Thyroid gland (tissue), 4 donors: ENCODE data around the gene MOB4.

Source experiments
- CTCF ChIP-seq, 6 experiments: fragments of 200-600 bp in 3 of 6; fragments of 450-650 bp in 3 of 6; sonication (generic) in 3 of 6; IDR thresholded peaks; one replicate each; pipeline ENCODE4 v1.5.1; 2016 to 2019; ENCODE audit warnings: antibody characterized with exemption in 6 of 6, mild to moderate bottlenecking in 2 of 6, inconsistent platforms in 1 of 6, moderate library complexity in 1 of 6
- POLR2A ChIP-seq, 2 donors: fragments of 450-650 bp; IDR thresholded peaks; one replicate each; pipeline ENCODE4 v1.6.1; 2017; ENCODE audit warnings: antibody characterized with exemption in 2 of 2, mild to moderate bottlenecking in 2 of 2, moderate library complexity in 1 of 2

DNA sequence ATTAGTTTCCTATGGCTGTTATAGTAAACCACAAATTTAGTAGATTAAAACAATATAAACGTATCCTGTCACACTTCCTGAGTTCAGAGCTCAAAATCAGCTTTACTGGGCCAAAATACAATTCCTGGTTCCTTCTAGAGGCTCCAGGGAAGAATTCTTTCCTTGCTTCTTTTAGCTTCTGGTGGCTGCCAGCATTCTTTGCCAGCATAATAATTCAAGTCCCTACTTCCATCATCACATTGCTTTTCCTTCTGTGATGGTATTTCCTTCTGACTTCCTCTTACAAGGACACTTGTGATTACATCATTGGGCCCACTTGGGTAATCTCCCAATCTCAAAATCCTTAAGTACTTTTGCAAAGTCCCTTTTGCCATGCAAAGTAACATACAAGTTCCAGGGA lies 40.6 kb downstream of the MOB4 start:
- TF ChIP-seq CTCF (IDR thresholded peaks at IDR 0.05) (no peak), POLR2A (IDR thresholded peaks at IDR 0.05) (no peak)
